Stimulated activated effector memory CD8-positive, alpha-beta T cell treated with anti-CD3 and anti-CD28 coated beads, Interleukin-12 subunit alpha, Interleukin-12 subunit beta, amount 100 ng/mL, for 72 hours (primary cell): ENCODE results near the gene STIM1.
A peak's percentile ranks its signal among the peaks of the same experiment; 100 is the strongest.
"Not testable (repeated sequence)": the region's sequence is repeated elsewhere in the genome, so short reads cannot be mapped to it uniquely, and the experiment has no call there.

ENCODE experiments used
- ATAC-seq: fragments of 150-1000 bp; cut with Tn5 transposase; 2 replicates; pipeline ENCODE4 v1.10.0; 2021
- DNase-seq, 2 donors: peaks; one replicate each; pipeline ENCODE4 v3.0.0; 2021 to 2022; ENCODE audit warnings: low spot score in 2 of 2
- H3K27ac Mint-ChIP-seq: one replicate; pipeline ENCODE4 v1.8.0; 2022; ENCODE audit warnings: mild to moderate bottlenecking, mixed read lengths
- H3K36me3 Mint-ChIP-seq: one replicate; pipeline ENCODE4 v1.8.0; 2022; ENCODE audit warnings: mild to moderate bottlenecking, mixed read lengths
- H3K4me1 Mint-ChIP-seq: one replicate; pipeline ENCODE4 v1.8.0; 2022; ENCODE audit warnings: mixed read lengths
- H3K4me3 Mint-ChIP-seq: one replicate; pipeline ENCODE4 v1.8.0; 2022; ENCODE audit warnings: mild to moderate bottlenecking, mixed read lengths
- H3K9me3 Mint-ChIP-seq: one replicate; pipeline ENCODE4 v1.8.0; 2022; ENCODE audit warnings: mixed read lengths

STIM1 gene

GRCh38 chr11:3854977-3855807 is at the start of gene STIM1:
Gene STIM1 (plus strand): TSS chr11:3855664. CDS start chr11:3856271, 607 bp downstream.
- Mint-ChIP-seq H3K36me3 (peaks cover 24% of the 10 kb centered on the region), H3K9me3 (no peaks in the 10 kb centered on the region), H3K4me3 (peak within 1 kb of the TSS; percentile 98), H3K4me1 (peaks cover 54% of the 10 kb centered on the region), H3K27ac (peak within 1 kb of the TSS; percentile 98)
- ATAC-seq (peak; percentile 86), DNase-seq (peak; percentile 99 to 100)

DNA sequence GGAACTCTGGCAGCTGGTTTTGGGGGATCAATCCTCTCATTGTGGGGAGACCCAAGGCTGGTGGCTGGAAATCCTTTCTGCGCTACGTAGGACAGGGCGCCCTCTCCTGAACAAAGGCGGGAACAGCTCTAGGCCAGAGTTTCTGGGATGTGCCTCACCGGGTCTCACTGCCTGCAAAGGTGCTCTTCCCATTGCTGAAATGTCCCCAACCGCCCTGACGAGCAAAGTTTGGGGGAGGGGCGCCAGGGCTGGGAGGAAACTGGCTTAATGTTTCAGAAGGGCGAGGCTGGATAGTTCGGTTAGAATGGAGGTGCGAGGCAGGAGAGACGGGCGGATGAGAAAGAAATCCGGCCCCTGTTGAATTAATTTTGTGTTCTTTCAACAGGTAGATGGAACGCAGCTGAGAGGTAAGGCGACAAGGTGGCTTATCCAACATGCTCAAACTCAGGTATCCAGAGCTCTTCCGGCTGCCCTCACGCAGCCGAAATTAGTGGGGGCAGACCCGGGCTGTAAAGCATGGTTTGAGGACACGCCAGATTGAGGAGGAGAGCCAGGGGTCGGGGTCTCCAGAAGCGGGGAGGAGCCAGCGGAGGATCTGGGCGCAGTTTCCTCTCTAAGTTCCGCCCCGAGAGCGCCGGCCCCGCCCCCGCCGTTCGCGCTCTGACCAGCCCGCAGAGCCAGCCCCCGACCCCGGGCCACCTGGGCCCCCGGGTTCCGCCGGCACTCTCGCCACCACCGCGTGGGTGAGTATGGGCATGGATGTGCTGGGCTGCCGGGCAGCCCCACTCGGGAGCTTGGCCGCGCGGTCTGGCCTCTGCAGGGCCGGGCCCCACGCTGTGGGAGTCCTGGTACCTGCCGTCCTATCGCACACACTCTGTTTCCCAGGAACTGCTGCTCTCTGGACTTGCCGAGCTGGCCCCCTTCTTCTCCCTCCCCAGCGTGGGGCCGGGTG is 47.3 kb upstream of the STIM1 start, which contains the start of gene PGAP2:
Gene PGAP2 (plus strand): TSS at position 652 of the 952 bp plus-strand sequence. CDS start 2,700 bp downstream, outside the sequence.
- H3K27ac Mint-ChIP-seq, result peak within 1 kb of the TSS; percentile 93
- peaks cover 33% of the 10 kb centered on the region for H3K4me1 Mint-ChIP-seq
- no peaks in the 10 kb centered on the region for H3K9me3 Mint-ChIP-seq
- peak within 1 kb of the TSS; percentile 95 for H3K4me3 Mint-ChIP-seq
- peak; percentile 46 to 80 for DNase-seq
- peak; percentile 75 for ATAC-seq
- no peaks in the 10 kb centered on the region for H3K36me3 Mint-ChIP-seq

DNA sequence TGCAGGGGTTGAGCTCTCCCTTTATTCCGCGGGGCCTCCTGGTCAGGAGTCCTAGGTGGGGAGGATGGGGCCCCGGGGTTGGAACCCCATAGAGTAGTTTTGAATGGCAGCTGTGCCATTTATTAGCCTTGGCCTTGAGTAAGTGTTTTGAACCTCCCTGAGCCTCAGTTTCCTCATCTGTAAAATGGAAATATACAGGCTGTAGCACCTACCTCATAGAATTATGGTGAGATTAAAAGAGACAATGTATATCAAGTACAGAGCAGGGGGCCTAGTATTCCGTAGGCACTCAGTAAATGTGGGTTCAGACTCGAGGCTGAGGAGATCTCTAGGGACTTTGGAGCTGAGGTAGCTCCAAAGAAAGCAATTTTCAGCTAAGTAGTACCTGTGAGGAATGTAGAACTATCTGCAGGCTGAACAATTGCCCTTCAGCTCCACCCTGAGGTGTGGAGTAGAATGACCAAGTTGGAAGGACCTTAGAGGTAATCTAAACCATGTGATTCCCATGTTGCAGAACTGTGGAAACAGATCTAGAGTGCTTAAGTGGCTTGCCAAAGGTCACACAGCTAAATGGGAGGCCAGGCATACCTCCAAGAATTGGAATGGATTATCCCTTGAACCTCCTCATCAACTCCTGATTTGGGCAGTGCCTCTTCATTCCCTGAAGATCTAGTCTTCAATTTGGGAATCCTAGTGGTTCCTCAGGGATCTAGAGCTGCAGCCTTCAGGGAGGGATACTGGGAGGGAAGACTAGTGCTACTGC is 46.4 kb upstream of the STIM1 start:
- Mint-ChIP-seq H3K9me3 (no peaks in the 10 kb centered on the region), H3K27ac (peak overlapping the region; percentile 93)
- DNase-seq, result peak in 1 of 2 donors; percentile 63

DNA sequence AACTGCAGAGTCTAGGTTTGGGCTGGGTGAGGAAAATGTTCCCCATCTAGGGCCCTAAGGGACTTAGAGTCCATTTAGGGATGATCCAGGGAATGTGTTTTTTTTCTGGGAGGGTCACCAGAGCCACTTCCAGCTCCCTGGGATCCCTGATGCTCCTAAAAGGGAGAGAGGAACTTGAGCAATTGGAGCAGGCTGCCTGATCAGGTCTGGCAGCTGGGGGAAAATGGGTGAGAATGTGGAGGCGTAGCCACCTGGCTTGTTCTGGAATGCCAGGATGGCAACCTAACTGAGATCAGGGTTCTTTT is 45.9 kb upstream of the STIM1 start:
- peak overlapping the region; percentile 93 for H3K27ac Mint-ChIP-seq
- H3K4me1 Mint-ChIP-seq, result peaks cover 27% of the 10 kb centered on the region
- H3K4me3 Mint-ChIP-seq, result no peak overlapping the region
- no peak for DNase-seq
- H3K36me3 Mint-ChIP-seq, result no peaks in the 10 kb centered on the region
- no peak for ATAC-seq
- no peaks in the 10 kb centered on the region for H3K9me3 Mint-ChIP-seq

More for the DNA sequence above, 46.4 kb upstream of the STIM1 start:
- H3K4me1 Mint-ChIP-seq, result peaks cover 30% of the 10 kb centered on the region
- no peaks in the 10 kb centered on the region for H3K36me3 Mint-ChIP-seq
- peak; percentile 77 for ATAC-seq
- peak overlapping the region; percentile 95 for H3K4me3 Mint-ChIP-seq

DNA sequence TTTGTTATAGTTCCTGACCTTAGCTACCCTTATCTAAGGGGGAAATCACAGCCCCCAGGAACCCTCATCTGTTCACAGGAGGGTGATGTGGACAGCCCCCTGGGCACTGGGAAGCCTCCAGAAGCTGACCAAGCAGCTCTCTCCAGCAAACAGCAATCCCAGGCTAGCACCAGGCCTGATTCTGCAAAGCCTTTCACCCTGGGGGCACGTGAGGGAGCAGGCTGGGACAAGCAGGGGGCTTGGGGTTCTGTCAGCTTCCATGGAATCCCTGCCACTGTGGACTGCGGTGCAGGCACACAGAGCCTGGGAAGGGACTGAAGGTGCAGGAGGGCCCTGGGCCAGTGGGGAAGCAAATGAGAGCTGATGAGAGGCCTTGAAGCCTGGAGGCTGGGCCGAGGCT is 45.0 kb upstream of the STIM1 start:
- no peak overlapping the region for H3K27ac Mint-ChIP-seq
- DNase-seq (no peak), ATAC-seq (no peak)
- peaks cover 27% of the 10 kb centered on the region for H3K4me1 Mint-ChIP-seq
- no peaks in the 10 kb centered on the region for H3K36me3 Mint-ChIP-seq
- H3K4me3 Mint-ChIP-seq, result no peak overlapping the region
- H3K9me3 Mint-ChIP-seq, result no peaks in the 10 kb centered on the region

DNA sequence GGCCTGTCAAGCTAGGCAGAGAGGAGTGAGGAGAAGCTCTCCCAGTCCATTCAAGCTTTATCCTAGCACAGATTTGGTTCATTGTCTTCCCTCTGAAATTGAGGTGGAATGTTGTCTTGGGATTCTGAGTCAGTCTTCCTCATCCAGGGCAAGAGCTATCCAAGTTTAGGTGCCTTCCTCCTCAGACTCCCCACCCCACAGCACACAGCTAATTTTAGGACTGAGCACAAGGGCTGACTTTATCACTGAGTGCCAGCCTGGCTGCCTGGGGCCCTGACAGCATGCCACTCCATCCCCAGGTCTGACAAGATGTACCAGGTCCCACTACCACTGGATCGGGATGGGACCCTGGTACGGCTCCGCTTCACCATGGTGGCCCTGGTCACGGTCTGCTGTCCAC is 44.5 kb upstream of the STIM1 start:
- Mint-ChIP-seq H3K9me3 (no peaks in the 10 kb centered on the region), H3K4me1 (peaks cover 27% of the 10 kb centered on the region), H3K36me3 (no peaks in the 10 kb centered on the region), H3K4me3 (no peak overlapping the region), H3K27ac (no peak overlapping the region)
- DNase-seq (no peak), ATAC-seq (no peak)

DNA sequence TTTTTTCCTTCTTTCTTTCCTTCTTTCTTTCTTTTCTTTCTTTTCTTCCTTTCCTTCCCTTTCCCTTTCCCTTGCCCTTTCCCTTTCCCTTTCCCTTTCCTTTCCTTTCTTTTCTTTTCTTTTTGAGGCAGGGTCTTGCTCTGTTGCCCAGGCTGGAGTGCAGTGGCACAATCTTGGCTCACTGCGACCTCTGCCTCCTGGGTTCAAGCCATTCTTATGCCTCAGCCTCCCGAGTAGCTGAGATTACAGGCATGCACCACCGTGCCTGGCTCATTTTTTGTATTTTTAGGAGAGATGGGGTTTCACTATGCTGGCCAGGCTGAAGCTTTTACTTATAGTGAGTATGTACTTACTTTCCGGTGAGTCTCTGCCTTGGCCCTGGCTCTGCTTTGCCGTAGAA is 40.6 kb upstream of the STIM1 start:
- not testable (repeated sequence) for DNase-seq, H3K27ac Mint-ChIP-seq, ATAC-seq, H3K4me1 Mint-ChIP-seq, H3K4me3 Mint-ChIP-seq, H3K9me3 Mint-ChIP-seq
- peaks cover 13% of the 10 kb centered on the region for H3K36me3 Mint-ChIP-seq

GRCh38 chr11:3815845-3816244 is 39.6 kb upstream of the STIM1 start:
- H3K36me3 Mint-ChIP-seq, result peaks cover 13% of the 10 kb centered on the region
- H3K27ac Mint-ChIP-seq, result no peak overlapping the region
- ATAC-seq, result no peak
- DNase-seq, result no peak
- no peak overlapping the region for H3K4me3 Mint-ChIP-seq
- H3K4me1 Mint-ChIP-seq, result no peaks in the 10 kb centered on the region
- no peaks in the 10 kb centered on the region for H3K9me3 Mint-ChIP-seq

DNA sequence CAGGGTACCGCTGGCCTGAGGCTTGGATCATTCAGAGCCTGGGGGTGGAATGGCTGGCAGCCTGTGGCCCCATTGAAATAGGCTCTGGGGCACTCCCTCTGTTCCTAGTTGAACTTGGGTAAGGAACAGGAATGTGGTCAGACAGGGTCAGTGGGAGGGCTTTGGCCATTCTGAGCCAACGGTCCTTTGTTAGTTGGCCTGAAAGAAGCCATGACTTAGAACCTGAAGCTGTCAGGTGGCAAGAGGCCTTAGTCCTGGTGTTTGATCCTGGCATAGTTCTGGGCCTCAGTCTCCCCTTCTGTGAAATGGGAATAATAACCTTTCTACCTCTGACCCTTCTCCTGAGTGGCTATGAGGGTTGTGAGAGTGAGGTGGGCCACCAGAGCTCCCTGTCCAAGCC is 38.8 kb upstream of the STIM1 start:
- Mint-ChIP-seq H3K36me3 (peaks cover 13% of the 10 kb centered on the region), H3K4me3 (no peak overlapping the region), H3K9me3 (no peaks in the 10 kb centered on the region), H3K4me1 (no peaks in the 10 kb centered on the region), H3K27ac (no peak overlapping the region)
- ATAC-seq, result no peak
- DNase-seq, result no peak

GRCh38 chr11:3817181-3817800 is 38.2 kb upstream of the STIM1 start:
- ATAC-seq, result no peak

GRCh38 chr11:3820971-3821370 is 34.5 kb upstream of the STIM1 start:
- Mint-ChIP-seq H3K4me1 (peaks cover 21% of the 10 kb centered on the region), H3K36me3 (peaks cover 40% of the 10 kb centered on the region), H3K27ac (no peak overlapping the region), H3K9me3 (no peaks in the 10 kb centered on the region), H3K4me3 (no peak overlapping the region)
- no peak for ATAC-seq
- DNase-seq, result no peak

More at GRCh38 chr11:3817181-3817800, 38.2 kb upstream of the STIM1 start:
- H3K4me1 Mint-ChIP-seq, result no peaks in the 10 kb centered on the region
- H3K4me3 Mint-ChIP-seq, result no peak overlapping the region
- peak overlapping the region; percentile 48 for H3K27ac Mint-ChIP-seq
- no peaks in the 10 kb centered on the region for H3K9me3 Mint-ChIP-seq
- DNase-seq, result no peak
- peaks cover 13% of the 10 kb centered on the region for H3K36me3 Mint-ChIP-seq

DNA sequence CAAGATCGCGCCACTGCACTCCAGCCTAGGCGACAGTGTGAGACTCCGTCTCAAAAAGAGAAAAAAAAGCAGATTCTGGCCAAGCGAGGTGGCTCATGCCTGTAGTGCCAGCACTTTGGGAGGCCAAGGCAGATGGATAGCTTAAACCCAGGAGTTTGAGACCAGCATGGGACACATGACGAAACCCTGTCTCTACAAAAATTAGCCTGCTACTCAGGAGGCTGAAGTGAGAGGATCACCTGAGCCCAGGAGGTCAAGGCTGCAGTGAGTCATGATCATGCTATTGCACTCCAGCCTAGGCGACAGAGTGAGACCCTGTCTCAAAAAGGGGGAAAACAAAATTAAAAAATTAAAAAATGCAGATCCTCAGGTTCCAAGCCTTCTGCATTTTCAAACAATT is 33.2 kb upstream of the STIM1 start:
- DNase-seq (no peak), ATAC-seq (no peak)
- peaks cover 32% of the 10 kb centered on the region for H3K4me1 Mint-ChIP-seq
- H3K27ac Mint-ChIP-seq, result no peak overlapping the region
- H3K9me3 Mint-ChIP-seq, result no peaks in the 10 kb centered on the region
- H3K4me3 Mint-ChIP-seq, result no peak overlapping the region
- H3K36me3 Mint-ChIP-seq, result peaks cover 54% of the 10 kb centered on the region

- DNase-seq, result no peak
- ATAC-seq, result no peak
- H3K4me3 Mint-ChIP-seq, result no peak overlapping the region
- H3K4me1 Mint-ChIP-seq, result peaks cover 40% of the 10 kb centered on the region
- H3K27ac Mint-ChIP-seq, result peak overlapping the region; percentile 88
- no peaks in the 10 kb centered on the region for H3K9me3 Mint-ChIP-seq
- H3K36me3 Mint-ChIP-seq, result peaks cover 55% of the 10 kb centered on the region
Measured at GRCh38 chr11:3823303-3823702, 32.2 kb upstream of the STIM1 start.

DNA sequence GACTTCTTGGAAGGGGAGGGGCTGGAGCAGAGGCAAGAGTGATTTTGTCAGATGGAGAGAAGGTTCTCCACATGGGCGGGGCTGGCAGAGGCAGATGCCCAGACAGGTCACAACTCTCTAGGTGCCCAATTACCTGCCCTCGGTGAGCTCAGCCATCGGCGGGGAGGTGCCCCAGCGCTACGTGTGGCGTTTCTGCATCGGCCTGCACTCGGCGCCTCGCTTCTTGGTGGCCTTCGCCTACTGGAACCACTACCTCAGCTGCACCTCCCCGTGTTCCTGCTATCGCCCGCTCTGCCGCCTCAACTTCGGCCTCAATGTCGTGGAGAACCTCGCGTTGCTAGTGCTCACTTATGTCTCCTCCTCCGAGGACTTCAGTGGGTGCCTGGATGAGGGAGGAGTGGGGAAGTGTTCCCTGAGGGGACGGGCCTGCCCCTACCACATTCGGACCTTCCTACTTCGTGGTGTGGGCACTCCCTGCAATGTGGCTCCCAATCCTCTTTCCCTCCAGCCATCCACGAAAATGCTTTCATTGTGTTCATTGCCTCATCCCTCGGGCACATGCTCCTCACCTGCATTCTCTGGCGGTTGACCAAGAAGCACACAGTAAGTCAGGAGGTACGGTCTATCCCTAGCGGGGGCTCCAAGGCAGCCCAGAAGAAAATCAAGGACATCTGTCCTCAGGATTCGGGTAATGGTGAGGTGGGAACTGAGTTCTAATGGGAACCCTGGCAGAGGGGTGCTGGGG is 31.5 kb upstream of the STIM1 start:
- Mint-ChIP-seq H3K9me3 (no peaks in the 10 kb centered on the region), H3K4me3 (no peak overlapping the region), H3K27ac (peak overlapping the region; percentile 88), H3K4me1 (peaks cover 40% of the 10 kb centered on the region), H3K36me3 (peaks cover 57% of the 10 kb centered on the region)
- DNase-seq, result no peak
- no peak for ATAC-seq
